AG04449 (cell line): Measurements from ENCODE around the gene SLC43A1.

Experiments
- CTCF ChIA-PET: fragments of 350-600 bp; formaldehyde crosslinking; extraction: SDS; loops from one replicate; lab custom pipeline; 2021; ENCODE audit warnings: antibody characterized with exemption; lab: Yijun Ruan, JAX
- POLR2A ChIA-PET: fragments of 400-600, 350-600 bp; formaldehyde crosslinking; extraction: SDS; loops from one replicate; lab custom pipeline; 2020; ENCODE audit warnings: antibody characterized with exemption, inconsistent platforms; lab: Yijun Ruan, JAX
- DNase-seq: peaks from one replicate; pipeline ENCODE4 v3.0.0-alpha.2; 2010; ENCODE audit warnings: low read depth, low spot score
- H3K4me3 ChIP-seq: 2 replicates; pipeline ENCODE4 v1.5.1; 2011; ENCODE audit warnings: low read depth, mild to moderate bottlenecking, control low read depth, low read length
- TF ChIP-seq, protein P1 (sequence below): IDR thresholded peaks from one replicate; pipeline ENCODE4 v1.5.1; 2011; ENCODE audit warnings: mild to moderate bottlenecking, moderate library complexity, low read length, control low read depth, inconsistent platforms; ENCODE audit not compliant: insufficient read depth; ENCODE audit errors: missing control alignments

Gene SLC43A1

DNA sequence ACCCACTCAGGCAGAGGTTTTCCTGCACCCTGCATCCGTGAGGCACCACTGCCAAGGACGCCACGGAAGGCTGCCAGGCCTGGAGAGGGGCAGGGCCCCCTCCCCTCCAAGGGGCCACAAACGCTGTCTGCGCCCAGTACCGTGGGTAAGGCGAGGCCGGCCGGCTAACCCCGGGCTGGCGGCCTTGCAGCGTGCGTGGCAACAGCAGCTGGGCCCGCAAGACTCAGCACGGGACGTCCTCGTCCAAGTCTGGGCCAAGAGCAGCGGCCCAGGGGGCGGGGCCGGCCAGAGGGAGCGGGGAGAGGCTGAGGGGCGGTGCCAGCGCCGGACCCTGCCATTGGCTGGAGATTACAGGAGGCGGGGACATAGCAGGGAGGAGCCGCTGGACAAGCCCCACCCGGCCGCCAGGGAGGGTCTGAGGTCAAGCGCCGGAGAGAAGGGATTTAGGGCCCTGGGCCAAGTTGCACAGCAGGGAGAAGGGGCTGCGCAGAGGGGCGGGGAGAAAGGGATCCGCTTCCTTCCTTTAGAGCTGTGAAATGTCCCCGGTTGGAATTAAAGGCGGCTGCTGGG is 16.0 kb downstream of the SLC43A1 start:
- CTCF ChIA-PET = interaction anchor here (0.9 to 16.8 kb wide), 5 partner anchors 11 to 152 kb away, joined by 3 to 421 read pairs (median 27); partner anchors contain the start of gene SLC43A1

DNA sequence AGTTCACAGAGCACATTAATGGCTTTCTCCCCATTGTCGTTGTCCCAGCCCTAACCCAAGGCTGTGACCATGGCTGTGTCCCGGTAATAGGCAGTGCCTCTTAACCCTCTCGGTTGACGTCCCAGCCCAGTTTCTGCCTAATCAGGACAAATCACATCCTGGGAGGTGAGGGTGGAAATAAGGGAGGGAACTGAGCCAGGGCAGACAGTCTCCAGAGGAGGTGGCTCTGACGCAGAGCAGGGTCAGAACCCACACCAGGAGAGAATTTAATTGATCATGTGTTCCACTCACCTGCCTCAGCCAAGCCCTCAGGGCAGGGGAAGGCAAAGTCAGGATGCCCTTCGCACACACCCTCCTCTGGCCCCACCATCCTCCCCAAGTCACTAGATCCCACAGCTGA is 17.0 kb downstream of the SLC43A1 start:
- ChIA-PET POLR2A (interaction anchor here (1.3 kb wide), 1 partner anchor 17 kb away, joined by 5 read pairs; the partner anchor contains the start of gene SLC43A1), CTCF (interaction anchor here (0.9 to 16.8 kb wide), 4 partner anchors 17 to 151 kb away, joined by 3 to 421 read pairs (median 109); partner anchors contain the start of gene SLC43A1)
- no peak for DNase-seq
- TF ChIP-seq, protein P1, sequence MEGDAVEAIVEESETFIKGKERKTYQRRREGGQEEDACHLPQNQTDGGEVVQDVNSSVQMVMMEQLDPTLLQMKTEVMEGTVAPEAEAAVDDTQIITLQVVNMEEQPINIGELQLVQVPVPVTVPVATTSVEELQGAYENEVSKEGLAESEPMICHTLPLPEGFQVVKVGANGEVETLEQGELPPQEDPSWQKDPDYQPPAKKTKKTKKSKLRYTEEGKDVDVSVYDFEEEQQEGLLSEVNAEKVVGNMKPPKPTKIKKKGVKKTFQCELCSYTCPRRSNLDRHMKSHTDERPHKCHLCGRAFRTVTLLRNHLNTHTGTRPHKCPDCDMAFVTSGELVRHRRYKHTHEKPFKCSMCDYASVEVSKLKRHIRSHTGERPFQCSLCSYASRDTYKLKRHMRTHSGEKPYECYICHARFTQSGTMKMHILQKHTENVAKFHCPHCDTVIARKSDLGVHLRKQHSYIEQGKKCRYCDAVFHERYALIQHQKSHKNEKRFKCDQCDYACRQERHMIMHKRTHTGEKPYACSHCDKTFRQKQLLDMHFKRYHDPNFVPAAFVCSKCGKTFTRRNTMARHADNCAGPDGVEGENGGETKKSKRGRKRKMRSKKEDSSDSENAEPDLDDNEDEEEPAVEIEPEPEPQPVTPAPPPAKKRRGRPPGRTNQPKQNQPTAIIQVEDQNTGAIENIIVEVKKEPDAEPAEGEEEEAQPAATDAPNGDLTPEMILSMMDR = no peak
- H3K4me3 ChIP-seq = no peak overlapping the region

More for the DNA sequence above, 16.0 kb downstream of the SLC43A1 start:
- H3K4me3 ChIP-seq = peak overlapping the region; percentile 45
- POLR2A ChIA-PET = interaction anchor here (0.8 to 1.0 kb wide), 2 partner anchors 8 to 16 kb away, joined by 3 to 4 read pairs; partner anchors contain the start of gene SLC43A1
- no peak for DNase-seq
- TF ChIP-seq, protein P1 = no peak

DNA sequence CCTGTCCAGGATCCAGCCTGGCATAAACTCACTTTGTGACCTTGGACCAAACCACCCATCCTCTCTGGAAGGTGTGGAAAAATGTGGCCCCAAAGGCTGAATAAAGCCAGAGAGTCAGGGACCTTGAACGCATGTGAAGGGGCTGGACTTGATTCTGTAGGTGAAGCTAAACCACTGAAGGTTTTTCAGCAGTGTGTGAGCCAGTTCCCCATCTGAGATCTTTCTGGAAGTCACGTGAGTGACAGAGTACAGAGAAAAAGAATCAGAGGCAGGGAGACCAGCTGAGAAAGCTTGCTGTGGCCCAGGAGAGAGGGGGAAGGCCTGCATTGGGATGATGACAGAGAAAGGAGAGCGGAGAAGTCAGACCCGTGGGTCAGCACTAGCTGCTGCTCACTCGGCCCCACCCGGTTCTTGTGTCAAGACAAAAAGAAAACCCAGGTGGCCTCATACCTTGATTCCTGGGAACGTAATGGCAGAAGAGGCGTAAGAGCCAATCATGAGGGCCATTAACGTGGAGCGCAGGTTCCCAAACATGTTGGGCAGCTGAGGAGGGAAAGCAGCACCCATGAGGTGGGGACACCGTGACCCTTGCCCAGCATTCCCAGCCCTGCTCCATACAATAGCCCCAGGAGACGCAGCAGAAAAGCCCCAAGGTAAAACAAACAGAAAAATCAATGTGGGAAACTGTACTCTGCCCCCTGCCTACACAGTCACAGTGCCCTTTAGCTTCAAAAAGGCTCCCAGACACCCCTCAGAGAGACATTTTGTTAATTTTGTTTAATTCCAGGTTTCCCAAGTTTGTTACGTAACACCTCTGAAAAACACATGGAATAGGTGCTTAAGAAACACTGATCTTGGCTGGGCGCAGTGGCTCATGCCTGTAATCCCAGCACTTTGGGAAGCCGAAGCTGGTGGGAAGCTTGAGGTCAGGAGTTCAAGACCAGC is 17.9 kb downstream of the SLC43A1 start:
- H3K4me3 ChIP-seq = no peak overlapping the region
- DNase-seq = no peak
- TF ChIP-seq, protein P1 = no peak
- POLR2A ChIA-PET = interaction anchor here (1.3 kb wide), 1 partner anchor 18 kb away, joined by 5 read pairs; the partner anchor contains the start of gene SLC43A1
- CTCF ChIA-PET = interaction anchor here (1.1 to 16.8 kb wide), 7 partner anchors 7 to 147 kb away, joined by 4 to 421 read pairs (median 27); partner anchors contain the start of gene SLC43A1

DNA sequence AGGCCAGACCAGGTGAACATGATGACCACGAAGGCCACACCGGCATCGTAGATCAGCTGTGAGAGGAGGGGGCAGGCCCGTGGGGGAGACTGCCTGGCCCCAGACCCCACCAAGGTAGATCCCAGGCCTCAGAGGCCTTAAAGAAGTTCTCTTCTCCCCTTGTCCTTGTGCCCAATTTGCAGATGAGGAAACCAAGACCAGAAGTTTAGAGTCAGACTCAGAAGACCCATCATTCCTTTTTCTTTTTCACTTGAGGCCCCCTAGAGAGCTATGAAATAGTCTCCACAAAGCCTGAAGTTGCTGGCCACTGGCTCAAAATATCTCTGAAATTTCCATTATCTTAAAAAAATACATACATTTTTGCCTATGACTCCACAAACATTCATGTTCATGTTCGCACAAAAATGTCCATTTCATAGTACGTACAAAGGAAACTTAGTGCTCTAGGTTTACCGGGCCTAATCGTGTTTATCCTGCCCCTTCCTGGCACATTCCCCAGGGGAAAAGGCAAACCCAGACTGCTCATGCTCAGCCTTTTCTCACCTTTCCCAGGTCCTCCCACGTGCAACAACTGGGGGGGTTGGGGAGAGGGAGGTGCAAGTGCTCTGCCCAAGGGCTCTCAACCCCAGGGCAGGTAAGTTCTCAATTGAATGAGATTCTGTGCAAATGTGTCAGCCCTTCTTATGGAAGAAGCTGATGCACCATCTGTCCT is 19.2 kb downstream of the SLC43A1 start:
- ChIA-PET CTCF (interaction anchor here (1.1 to 16.8 kb wide), 6 partner anchors 9 to 149 kb away, joined by 6 to 421 read pairs (median 84); partner anchors contain the start of gene SLC43A1), POLR2A (interaction anchor here (0.6 kb wide), 1 partner anchor 18 kb away, joined by 3 read pairs; no protein-coding TSS in a partner anchor)
- DNase-seq = no peak
- no peak overlapping the region for H3K4me3 ChIP-seq
- TF ChIP-seq, protein P1 = no peak

DNA sequence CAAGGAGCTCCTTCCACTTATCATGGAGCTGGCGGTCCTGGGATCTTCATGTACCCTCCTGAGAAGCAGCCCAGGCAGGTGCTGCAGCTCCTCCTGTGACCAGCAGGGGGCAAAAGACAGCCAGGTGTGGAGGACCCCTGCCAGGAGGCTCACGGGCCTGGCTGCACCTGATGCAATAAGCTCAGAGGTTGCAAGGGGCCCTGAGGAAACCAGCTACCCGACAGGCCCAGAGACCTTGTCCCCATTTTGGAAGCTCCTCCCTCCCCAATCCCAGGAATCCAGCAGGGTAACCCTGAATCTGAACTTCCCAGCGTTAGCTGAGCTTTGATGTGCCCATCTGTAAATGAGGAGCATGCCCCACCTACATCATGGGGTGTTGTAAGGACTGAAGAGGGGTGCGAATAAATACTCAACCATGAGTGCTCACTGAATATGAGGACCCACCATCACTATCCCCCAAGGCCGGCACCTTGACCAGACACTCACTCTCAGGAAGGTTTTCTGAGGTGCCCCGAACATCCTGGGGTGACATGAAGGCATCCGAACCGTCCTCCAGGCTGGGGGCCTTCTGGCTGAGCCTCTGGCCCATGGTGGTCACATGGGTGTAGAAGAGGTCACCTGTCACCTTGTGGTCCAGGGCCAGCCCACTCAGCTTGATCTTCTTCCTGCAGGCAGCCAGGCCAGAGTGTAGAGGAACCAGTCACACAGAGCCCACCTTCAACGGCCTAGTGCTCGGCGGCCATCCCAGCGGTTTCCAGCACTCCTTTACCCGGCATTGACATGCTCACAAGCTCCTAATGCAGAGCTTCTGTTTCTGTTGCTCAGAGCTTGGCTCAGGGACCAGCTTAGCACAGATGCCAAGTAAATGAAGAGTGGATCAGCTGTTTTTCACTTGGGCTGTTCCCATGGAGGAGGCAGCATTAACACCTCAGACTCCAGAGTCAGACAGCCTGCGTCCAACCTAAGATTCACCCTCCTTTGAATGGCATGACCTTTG is 21.7 kb downstream of the SLC43A1 start:
- TF ChIP-seq, protein P1 = peak; percentile 89
- DNase-seq = no peak
- CTCF ChIA-PET = interaction anchor here (0.6 to 16.8 kb wide), 48 partner anchors 11 to 1032 kb away, joined by 3 to 421 read pairs (median 5); partner anchors contain the start of genes SLC43A1, SMTNL1, TNKS1BP1 and UBE2L6
- POLR2A ChIA-PET = no interaction called here
- H3K4me3 ChIP-seq = no peak overlapping the region
